RWPE1 (cell line): ENCODE data around the gene RGL1.

Experiments
- CTCF ChIA-PET: fragments of 350-600 bp; sonication (Branson Sonifier 250); formaldehyde crosslinking; extraction: SDS; loops from one replicate; lab custom pipeline; 2021; lab: Yijun Ruan, JAX
- POLR2A ChIA-PET: fragments of 400-600 bp; formaldehyde crosslinking; extraction: SDS; loops from one replicate; lab custom pipeline; 2020; ENCODE audit warnings: antibody characterized with exemption; ENCODE audit not compliant: low non-redundant PET; lab: Yijun Ruan, JAX
- DNase-seq: peaks from one replicate; pipeline ENCODE4 v3.0.0; 2012; ENCODE audit warnings: low spot score
- H3K27ac ChIP-seq: fragments of 450-650 bp; 2 replicates; pipeline ENCODE4 v1.5.1; 2017
- CTCF ChIP-seq: fragments of 450-650 bp; conservative IDR thresholded peaks from 2 replicates; pipeline ENCODE4 v1.5.1; 2017; ENCODE audit warnings: low read depth, mild to moderate bottlenecking

RGL1 gene

GRCh38 chr1:183879966-183880365, 75.0 kb downstream of the RGL1 start:
- TF ChIP-seq CTCF = no peak
- no peak for DNase-seq
- H3K27ac ChIP-seq = no peak overlapping the region
- ChIA-PET POLR2A (no interaction called here), CTCF (no interaction called here)

- H3K27ac ChIP-seq = no peak overlapping the region
- TF ChIP-seq CTCF = no peak
- DNase-seq = no peak
- ChIA-PET CTCF (interaction anchor here (0.6 kb wide), 1 partner anchor 1415 kb away, joined by 3 read pairs; no protein-coding TSS in a partner anchor), POLR2A (no interaction called here)
These were observed 75.8 kb downstream of the RGL1 start for GRCh38 chr1:183880531-183881243.

GRCh38 chr1:183881387-183882131, 76.6 kb downstream of the RGL1 start:
- POLR2A ChIA-PET = no interaction called here
- no peak for TF ChIP-seq CTCF
- CTCF ChIA-PET = interaction anchor here (0.6 to 1.0 kb wide), 2 partner anchors 34 to 1414 kb away, joined by 3 to 4 read pairs; no protein-coding TSS in a partner anchor
- H3K27ac ChIP-seq = peak overlapping the region; percentile 51; the same call in 1 of the 2 replicates
- peak; percentile 80 for DNase-seq

GRCh38 chr1:183882335-183883167, 77.6 kb downstream of the RGL1 start:
- CTCF ChIA-PET = interaction anchor here (1.0 kb wide), 1 partner anchor 33 kb away, joined by 4 read pairs; no protein-coding TSS in a partner anchor
- H3K27ac ChIP-seq = no peak overlapping the region
- no peak for DNase-seq
- POLR2A ChIA-PET = no interaction called here
- no peak for TF ChIP-seq CTCF

- H3K27ac ChIP-seq = no peak overlapping the region
- POLR2A ChIA-PET = no interaction called here
- TF ChIP-seq CTCF = no peak
- no peak for DNase-seq
- CTCF ChIA-PET = no interaction called here
These were observed 78.7 kb downstream of the RGL1 start for GRCh38 chr1:183883623-183884022.

GRCh38 chr1:183884526-183884925, 79.6 kb downstream of the RGL1 start:
- ChIA-PET POLR2A (no interaction called here), CTCF (no interaction called here)
- TF ChIP-seq CTCF = no peak
- DNase-seq = no peak
- H3K27ac ChIP-seq = no peak overlapping the region
